ENCODE results near the gene KLHL14. TPM values are rescaled to one million over a fixed set of nuclear protein-coding genes. Genes with fewer than 3 reads are reported as not detected.

The KLHL14 gene
- total and polyA plus RNA-seq, 2 of the 13 experiments (the other 11 are each of a cell fraction or from before 2014, with no cell fraction given) = 16.0 to 41.8 TPM

- TF ChIP-seq ZHX1 (CRISPR knock-in tag; IDR thresholded peaks at IDR 0.05; ENCODE audit: low read depth) = no peak
- TF ChIP-seq THAP8 (CRISPR knock-in tag; IDR thresholded peaks at IDR 0.05; ENCODE audit: borderline replicate concordance) = no peak
- peak; percentile 76; the same call in 1 of the 2 replicates for TF ChIP-seq IKZF5 (CRISPR knock-in tag; IDR thresholded peaks at IDR 0.05)
- no peak for TF ChIP-seq ZNF766 (CRISPR knock-in tag; IDR thresholded peaks at IDR 0.05; ENCODE audit: borderline replicate concordance)
- TF ChIP-seq FIP1L1 (IDR thresholded peaks at IDR 0.05; ENCODE audit: borderline replicate concordance, insufficient read depth, low read depth, low read length) = no peak
- no peak for TF ChIP-seq TAF15 (IDR thresholded peaks at IDR 0.05; ENCODE audit: low read depth, low read length, poor library complexity, severe bottlenecking)
- TF ChIP-seq, protein P1, sequence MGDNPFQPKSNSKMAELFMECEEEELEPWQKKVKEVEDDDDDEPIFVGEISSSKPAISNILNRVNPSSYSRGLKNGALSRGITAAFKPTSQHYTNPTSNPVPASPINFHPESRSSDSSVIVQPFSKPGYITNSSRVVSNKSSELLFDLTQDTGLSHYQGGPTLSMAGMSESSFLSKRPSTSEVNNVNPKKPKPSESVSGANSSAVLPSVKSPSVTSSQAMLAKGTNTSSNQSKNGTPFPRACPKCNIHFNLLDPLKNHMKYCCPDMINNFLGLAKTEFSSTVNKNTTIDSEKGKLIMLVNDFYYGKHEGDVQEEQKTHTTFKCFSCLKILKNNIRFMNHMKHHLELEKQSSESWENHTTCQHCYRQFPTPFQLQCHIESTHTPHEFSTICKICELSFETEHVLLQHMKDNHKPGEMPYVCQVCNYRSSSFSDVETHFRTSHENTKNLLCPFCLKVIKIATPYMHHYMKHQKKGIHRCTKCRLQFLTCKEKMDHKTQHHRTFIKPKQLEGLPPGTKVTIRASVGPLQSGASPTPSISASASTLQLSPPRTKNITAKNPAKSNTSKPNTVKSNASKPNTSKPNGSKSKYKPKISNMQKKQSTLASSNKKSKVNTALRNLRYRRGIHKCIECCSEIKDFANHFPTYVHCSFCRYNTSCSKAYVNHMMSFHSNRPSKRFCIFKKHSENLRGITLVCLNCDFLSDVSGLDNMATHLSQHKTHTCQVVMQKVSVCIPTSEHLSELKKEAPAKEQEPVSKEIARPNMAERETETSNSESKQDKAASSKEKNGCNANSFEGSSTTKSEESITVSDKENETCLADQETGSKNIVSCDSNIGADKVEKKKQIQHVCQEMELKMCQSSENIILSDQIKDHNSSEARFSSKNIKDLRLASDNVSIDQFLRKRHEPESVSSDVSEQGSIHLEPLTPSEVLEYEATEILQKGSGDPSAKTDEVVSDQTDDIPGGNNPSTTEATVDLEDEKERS (CRISPR knock-in tag; IDR thresholded peaks at IDR 0.05) = peak; percentile 54; the same call in 1 of the 2 replicates
- TF ChIP-seq POLR2G (IDR thresholded peaks at IDR 0.05; ENCODE audit: low read depth, low read length) = peak; percentile 77
- peak; percentile 30 to 68; a peak in 1 of 4 replicates for TF ChIP-seq HMGXB4 (CRISPR knock-in tag; IDR thresholded peaks at IDR 0.05; ENCODE audit: borderline replicate concordance in 1 of 2, low read depth in 1 of 2)
- no peak for TF ChIP-seq MYNN (CRISPR knock-in tag; IDR thresholded peaks at IDR 0.05; ENCODE audit: low read depth)
- TF ChIP-seq, protein P2, sequence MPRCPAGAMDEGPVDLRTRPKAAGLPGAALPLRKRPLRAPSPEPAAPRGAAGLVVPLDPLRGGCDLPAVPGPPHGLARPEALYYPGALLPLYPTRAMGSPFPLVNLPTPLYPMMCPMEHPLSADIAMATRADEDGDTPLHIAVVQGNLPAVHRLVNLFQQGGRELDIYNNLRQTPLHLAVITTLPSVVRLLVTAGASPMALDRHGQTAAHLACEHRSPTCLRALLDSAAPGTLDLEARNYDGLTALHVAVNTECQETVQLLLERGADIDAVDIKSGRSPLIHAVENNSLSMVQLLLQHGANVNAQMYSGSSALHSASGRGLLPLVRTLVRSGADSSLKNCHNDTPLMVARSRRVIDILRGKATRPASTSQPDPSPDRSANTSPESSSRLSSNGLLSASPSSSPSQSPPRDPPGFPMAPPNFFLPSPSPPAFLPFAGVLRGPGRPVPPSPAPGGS (CRISPR knock-in tag; IDR thresholded peaks at IDR 0.05) = peak; percentile 48; the same call in 1 of the 2 replicates
- TF ChIP-seq RBFOX2 (IDR thresholded peaks at IDR 0.05; ENCODE audit: low read depth, low read length) = peak; percentile 58
- TF ChIP-seq GTF2F1 (IDR thresholded peaks at IDR 0.05; ENCODE audit: low read length) = no peak
These were observed 30.7 kb upstream of the KLHL14 start (continued) for GRCh38 chr18:32803568-32803967.

Data from HepG2 (cell line).